Neural progenitor cell (in vitro differentiated cells): ENCODE data around the gene CYGB. TPM values are rescaled to one million over a fixed set of nuclear protein-coding genes. Genes with fewer than 3 reads are reported as not detected.

Experiments used
- DNase-seq: peaks from one replicate; pipeline ENCODE4 v3.0.0-alpha.2; 2016; ENCODE audit warnings: low spot score
- H2AFZ ChIP-seq: fragments of 200-600 bp; sonication (generic); replicated peaks from 2 replicates; pipeline ENCODE4 v1.6.1; 2016; ENCODE audit warnings: antibody characterized with exemption
- H3F3A ChIP-seq: fragments of 200-600 bp; sonication (generic); 2 replicates; pipeline ENCODE4 v1.6.1; 2016; ENCODE audit warnings: antibody characterized with exemption, low read depth
- H3K27ac ChIP-seq: fragments of 200-600 bp; sonication (generic); 2 replicates; pipeline ENCODE4 v1.5.1; 2016; ENCODE audit warnings: mild to moderate bottlenecking
- H3K27me3 ChIP-seq: fragments of 200-600 bp; sonication (generic); 2 replicates; pipeline ENCODE4 v1.6.1; 2016; ENCODE audit warnings: mild to moderate bottlenecking, moderate library complexity
- H3K36me3 ChIP-seq: fragments of 200-600 bp; sonication (generic); 2 replicates; pipeline ENCODE4 v1.5.1; 2016
- H3K4me1 ChIP-seq: fragments of 200-600 bp; sonication (generic); 2 replicates; pipeline ENCODE4 v1.6.1; 2016; ENCODE audit warnings: mixed run types
- H3K4me2 ChIP-seq: fragments of 200-600 bp; sonication (generic); 2 replicates; pipeline ENCODE4 v1.6.1; 2016
- H3K4me3 ChIP-seq: fragments of 200-600 bp; sonication (generic); 2 replicates; pipeline ENCODE4 v1.5.1; 2016
- H3K79me2 ChIP-seq: fragments of 200-600 bp; sonication (generic); 2 replicates; pipeline ENCODE4 v1.6.1; 2016; ENCODE audit warnings: low read depth
- H3K9ac ChIP-seq: fragments of 200-600 bp; sonication (generic); 2 replicates; pipeline ENCODE4 v1.6.1; 2016
- H3K9me3 ChIP-seq: fragments of 200-600 bp; sonication (generic); 2 replicates; pipeline ENCODE4 v1.5.1; 2016; ENCODE audit warnings: low read depth
- H4K20me1 ChIP-seq: fragments of 200-600 bp; sonication (generic); 2 replicates; pipeline ENCODE4 v1.6.1; 2016; ENCODE audit warnings: low read depth
- H3K27ac Mint-ChIP-seq: 3 replicates; pipeline ENCODE4 v1.8.0; 2021; ENCODE audit warnings: mixed read lengths
- H3K27me3 Mint-ChIP-seq: 2 replicates; pipeline ENCODE4 v1.8.0; 2022; ENCODE audit warnings: low read depth, mild to moderate bottlenecking, inconsistent platforms, moderate library complexity, mixed read lengths; ENCODE audit not compliant: insufficient read depth
- H3K36me3 Mint-ChIP-seq: 3 replicates; pipeline ENCODE4 v1.8.0; 2021; ENCODE audit warnings: mixed read lengths
- H3K4me1 Mint-ChIP-seq: 3 replicates; pipeline ENCODE4 v1.8.0; 2021; ENCODE audit warnings: mixed read lengths
- H3K4me3 Mint-ChIP-seq: 3 replicates; pipeline ENCODE4 v1.8.0; 2021; ENCODE audit warnings: mild to moderate bottlenecking, moderate library complexity, mixed read lengths
- H3K9me3 Mint-ChIP-seq: 3 replicates; pipeline ENCODE4 v1.8.0; 2020; ENCODE audit warnings: mixed read lengths
- CTCF ChIP-seq: fragments of 200-600 bp; sonication (generic); IDR thresholded peaks from 2 replicates; pipeline ENCODE4 v1.5.1; 2017; ENCODE audit warnings: antibody characterized with exemption, mild to moderate bottlenecking
- EZH2 ChIP-seq: fragments of 200-600 bp; sonication (generic); IDR thresholded peaks from 2 replicates; pipeline ENCODE4 v1.6.1; 2017; ENCODE audit warnings: antibody characterized with exemption, mild to moderate bottlenecking, moderate library complexity
- EZH2phosphoT487 ChIP-seq: fragments of 200-600 bp; sonication (generic); IDR thresholded peaks from 2 replicates; pipeline ENCODE4 v1.6.1; 2017; ENCODE audit warnings: antibody characterized with exemption
- total RNA-seq: library from RNA; depleted of rRNA; stranded (reverse); fragments of >200 nt; gene quantifications from 2 replicates; pipeline ENCODE4 v1.2.3, GENCODE V29; 2015; ENCODE audit warnings: low replicate concordance

CYGB gene
- total RNA-seq, 1 donor from 2014 or later: not detected

DNA sequence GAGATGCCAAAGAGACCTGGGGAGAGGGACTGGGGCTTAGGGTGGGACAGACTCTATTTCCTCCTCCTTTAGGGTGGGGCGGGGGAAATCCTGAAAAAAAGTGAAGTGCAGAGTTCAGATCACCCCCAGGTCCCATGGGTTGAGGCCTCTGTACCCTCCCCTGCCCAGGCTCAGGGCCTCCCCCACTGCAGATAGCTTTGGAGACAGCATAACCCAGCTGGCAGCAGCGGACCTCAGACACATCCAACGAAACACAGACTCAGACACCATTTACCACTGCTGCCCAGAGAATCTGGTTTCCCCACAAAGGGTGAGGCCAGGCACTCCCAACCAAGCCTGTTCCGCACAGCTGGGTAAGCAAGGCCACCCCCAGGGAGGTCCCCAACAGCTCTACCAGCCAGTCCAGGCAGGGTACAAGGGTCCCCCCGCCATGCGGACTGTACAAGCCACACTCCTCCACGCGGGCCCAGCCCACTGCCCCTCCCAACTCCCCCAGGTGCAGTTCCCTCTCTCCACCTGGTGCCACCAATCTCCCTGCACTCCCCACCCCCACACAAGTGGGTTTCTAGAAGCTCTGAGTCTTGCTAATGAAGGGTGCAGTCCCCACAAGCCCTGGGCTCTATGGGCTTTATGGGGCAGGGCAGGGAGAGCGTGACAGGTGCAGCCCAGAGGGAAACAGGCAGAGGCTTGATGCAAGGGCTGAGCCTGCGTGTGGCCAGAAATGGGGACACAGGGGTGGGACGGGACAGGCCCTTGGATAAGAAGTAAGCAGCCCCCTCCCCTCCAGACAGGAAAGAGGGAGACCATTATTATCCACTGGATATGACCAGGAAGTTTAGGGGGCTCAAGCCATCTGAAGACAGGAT lies 45.2 kb downstream of the CYGB start:
- Histone ChIP-seq H3K9me3 (no peaks in the 10 kb centered on the region), H3K9ac (no peak overlapping the region), H3K79me2 (no peaks in the 10 kb centered on the region), H2AFZ (no peak overlapping the region), H4K20me1 (peaks cover 2% of the 10 kb centered on the region), H3K4me1 (peaks cover 14% of the 10 kb centered on the region), H3K36me3 (no peaks in the 10 kb centered on the region), H3K4me3 (no peak overlapping the region), H3K4me2 (peak overlapping the region; percentile 3), H3K27me3 (no peaks in the 10 kb centered on the region), H3F3A (no peaks in the 10 kb centered on the region), H3K27ac (no peak overlapping the region)
- Mint-ChIP-seq H3K4me1 (peaks cover 13% of the 10 kb centered on the region), H3K27ac (peak overlapping the region; percentile 83), H3K9me3 (no peaks in the 10 kb centered on the region), H3K36me3 (no peaks in the 10 kb centered on the region), H3K4me3 (peak overlapping the region; percentile 3), H3K27me3 (peaks cover 9% of the 10 kb centered on the region)
- no peak for TF ChIP-seq EZH2phosphoT487
- TF ChIP-seq CTCF: no peak
- no peak for TF ChIP-seq EZH2
- no peak for DNase-seq

- Histone ChIP-seq H3K4me3 (no peak overlapping the region), H3K4me2 (no peak overlapping the region), H3K79me2 (no peaks in the 10 kb centered on the region), H2AFZ (no peak overlapping the region), H3K27me3 (no peaks in the 10 kb centered on the region), H3K9me3 (no peaks in the 10 kb centered on the region), H4K20me1 (no peaks in the 10 kb centered on the region), H3F3A (no peaks in the 10 kb centered on the region), H3K4me1 (peaks cover 14% of the 10 kb centered on the region), H3K36me3 (no peaks in the 10 kb centered on the region), H3K9ac (no peak overlapping the region), H3K27ac (no peak overlapping the region)
- H3K4me3 Mint-ChIP-seq: no peak overlapping the region
- no peaks in the 10 kb centered on the region for H3K36me3 Mint-ChIP-seq
- no peak for DNase-seq
- H3K9me3 Mint-ChIP-seq: no peaks in the 10 kb centered on the region
- no peak overlapping the region for H3K27ac Mint-ChIP-seq
- TF ChIP-seq EZH2phosphoT487 (no peak), CTCF (no peak), EZH2 (no peak)
- H3K27me3 Mint-ChIP-seq: peaks cover 8% of the 10 kb centered on the region
- peaks cover 12% of the 10 kb centered on the region for H3K4me1 Mint-ChIP-seq
Observed at GRCh38 chr17:76491271-76492122, 46.0 kb downstream of the CYGB start.

- Histone ChIP-seq H3K79me2 (no peaks in the 10 kb centered on the region), H3K4me2 (no peak overlapping the region), H3K4me1 (peaks cover 14% of the 10 kb centered on the region), H3K9me3 (no peaks in the 10 kb centered on the region), H3F3A (no peaks in the 10 kb centered on the region), H2AFZ (no peak overlapping the region), H3K36me3 (no peaks in the 10 kb centered on the region), H3K4me3 (no peak overlapping the region), H4K20me1 (no peaks in the 10 kb centered on the region), H3K27ac (no peak overlapping the region), H3K9ac (no peak overlapping the region), H3K27me3 (no peaks in the 10 kb centered on the region)
- H3K36me3 Mint-ChIP-seq: no peaks in the 10 kb centered on the region
- no peak overlapping the region for H3K4me3 Mint-ChIP-seq
- peaks cover 8% of the 10 kb centered on the region for H3K27me3 Mint-ChIP-seq
- no peak overlapping the region for H3K27ac Mint-ChIP-seq
- peaks cover 16% of the 10 kb centered on the region for H3K4me1 Mint-ChIP-seq
- DNase-seq: no peak
- no peaks in the 10 kb centered on the region for H3K9me3 Mint-ChIP-seq
- TF ChIP-seq CTCF (no peak), EZH2 (no peak), EZH2phosphoT487 (no peak)
Observed at GRCh38 chr17:76490112-76490710, 47.3 kb downstream of the CYGB start.
